GM12878 (cell line): ENCODE results near the gene SLC39A11. TPM values are rescaled to one million over a fixed set of nuclear protein-coding genes. Genes with fewer than 3 reads are reported as not detected.
"Not testable (repeated sequence)": the region's sequence is repeated elsewhere in the genome, so short reads cannot be mapped to it uniquely, and the experiment has no call there.

Source experiments
- ATAC-seq: fragments of 200-7000 bp; cut with Tn5 transposase; 3 replicates; pipeline ENCODE4 v1.9.1; 2020; ENCODE audit warnings: mild to moderate bottlenecking, moderate library complexity
- BruUV-seq: library from RNA; stranded (reverse); fragments of 400-500 nt; replicated peaks from 2 replicates; lab custom pipeline; 2021; lab: Mats Ljungman, UMichigan
- CTCF ChIA-PET: fragments of 300-600 bp; sonication (Branson Sonifier 250); formaldehyde crosslinking; extraction: SDS; loops from one replicate; lab custom pipeline; 2021; ENCODE audit warnings: inconsistent platforms; lab: Yijun Ruan, JAX
- POLR2A ChIA-PET: fragments of 350-600 bp; formaldehyde crosslinking; extraction: SDS; loops from one replicate; lab custom pipeline; 2021; ENCODE audit warnings: inconsistent platforms; lab: Charles Lee
- RAD21 ChIA-PET: fragments of 300-600 bp; sonication (Branson Sonifier 250); formaldehyde crosslinking; loops from one replicate; lab custom pipeline; 2023; ENCODE audit warnings: antibody characterized with exemption; ENCODE audit not compliant: unreplicated experiment; lab: Charles Lee
- SMC1A ChIA-PET: fragments of 300-600 bp; sonication (Branson Sonifier 250); formaldehyde crosslinking; loops from one replicate; lab custom pipeline; 2023; ENCODE audit not compliant: unreplicated experiment, uncharacterized antibody; lab: Charles Lee
- DNase-seq: peaks from one replicate; pipeline ENCODE4 v3.0.0-alpha.2; 2011; ENCODE audit warnings: low read depth, low spot score
- FAIRE-seq: peaks from 3 replicates; lab custom pipeline; 2011; peaks lifted over from hg19 to GRCh38; lab: Jason Lieb, UNC
- H2AFZ ChIP-seq: 2 replicates; pipeline ENCODE4 v1.6.0; 2011; ENCODE audit warnings: low read depth, low read length, control low read depth; ENCODE audit not compliant: control insufficient read depth
- H3K27ac ChIP-seq: 2 replicates; pipeline ENCODE4 v1.5.1; 2011; ENCODE audit warnings: control low read depth; ENCODE audit not compliant: control insufficient read depth, insufficient read depth
- H3K27me3 ChIP-seq, 2 experiments: replicated peaks in 1 of 2; 2 replicates each; pipeline versions ENCODE4 v1.6.0 to v1.6.1; 2011; ENCODE audit warnings: low read length in 1 of 2; ENCODE audit not compliant: control insufficient read depth in 2 of 2, insufficient read depth in 2 of 2
- H3K36me3 ChIP-seq, 2 experiments: 2 replicates each; pipeline ENCODE4 v1.5.1; 2011; ENCODE audit warnings: low read length in 1 of 2; ENCODE audit not compliant: control insufficient read depth in 2 of 2, insufficient read depth in 2 of 2
- H3K4me1 ChIP-seq: 2 replicates; pipeline ENCODE4 v1.6.1; 2011; ENCODE audit warnings: mild to moderate bottlenecking, low read length, moderate library complexity, mixed read lengths; ENCODE audit not compliant: control insufficient read depth, insufficient read depth
- H3K4me2 ChIP-seq: 2 replicates; pipeline ENCODE4 v1.6.0; 2011; ENCODE audit warnings: control low read depth; ENCODE audit not compliant: control insufficient read depth, insufficient read depth
- H3K4me3 ChIP-seq: fragments of 200-600 bp; sonication (generic); 2 replicates; pipeline ENCODE4 v1.5.1; 2016
- H3K79me2 ChIP-seq: 2 replicates; pipeline ENCODE4 v1.6.0; 2011; ENCODE audit warnings: low read length; ENCODE audit not compliant: control insufficient read depth, insufficient read depth
- H3K9ac ChIP-seq: 2 replicates; pipeline ENCODE4 v1.8.0; 2011; ENCODE audit warnings: low read length, control low read depth, mixed read lengths; ENCODE audit not compliant: control insufficient read depth, insufficient read depth
- H3K9me3 ChIP-seq: replicated peaks from 3 replicates; pipeline ENCODE4 v1.5.1; 2011; ENCODE audit warnings: mild to moderate bottlenecking, low read length; ENCODE audit not compliant: control insufficient read depth, insufficient read depth
- H4K20me1 ChIP-seq: 2 replicates; pipeline ENCODE4 v1.6.0; 2011; ENCODE audit not compliant: control insufficient read depth, insufficient read depth
- EZH2 ChIP-seq: IDR thresholded peaks from 2 replicates; pipeline ENCODE4 v1.6.1; 2012; ENCODE audit warnings: low read depth, mild to moderate bottlenecking, control low read depth, inconsistent platforms, low read length, borderline replicate concordance; ENCODE audit not compliant: control insufficient read depth
- WGBS: methylation state at CpG from one replicate; pipeline ENCODE4 v1.1.6; 2016; ENCODE audit warnings: low lambda C conversion rate; ENCODE audit not compliant: insufficient replicate concordance, insufficient coverage; ENCODE audit errors: missing lambda C conversion rate; 5-methylcytosine and 5-hydroxymethylcytosine counted together
- in situ Hi-C: fragments of 300-500 bp; cut with MboI; formaldehyde crosslinking; loops from 9 replicates; pipeline ENCODE4 v1.14.3; 2018; ENCODE audit warnings: mixed read lengths
- intact Hi-C: fragments of 100-400 bp; cut with micrococcal nuclease; formaldehyde crosslinking; loops from one replicate; pipeline ENCODE4 v1.14.2; 2022; ENCODE audit not compliant: unreplicated experiment
- polyA plus RNA-seq, 11 experiments: library from polyadenylated mRNA; depleted of rRNA in 4 of 11; unstranded in 6 of 11; stranded (reverse) in 5 of 11; fragments of >200 nt; fragmentation: Nextera tagmentation in 4 of 11; fragmentation: Illumina TruSeq in 1 of 11; extraction: Ambion mirVana in 4 of 11; extraction: Trizol in 1 of 11; gene quantifications; 1 replicate in 1 of 11; 2 replicates in 10 of 11; pipeline versions ENCODE4 v1.2.1 to v1.2.3, GENCODE V29; 2011 to 2016; ENCODE audit warnings: inconsistent platforms in 2 of 11, missing spikeins in 2 of 11, low read depth in 1 of 11
- total RNA-seq, 4 experiments: library from RNA; depleted of rRNA in 3 of 4; stranded (reverse); fragments of >200 nt in 3 of 4; fragmentation: Illumina TruSeq in 1 of 4; extraction: Trizol in 1 of 4; gene quantifications; 2 replicates each; pipeline versions ENCODE4 v1.2.1 to v1.2.3, GENCODE V29; 2013 to 2021

Gene SLC39A11
- total and polyA plus RNA-seq, 10 of the 15 experiments (the other 5 are each of a cell fraction or from before 2014, with no cell fraction given), result 8.6 to 23.8 (median 14.0) TPM

DNA sequence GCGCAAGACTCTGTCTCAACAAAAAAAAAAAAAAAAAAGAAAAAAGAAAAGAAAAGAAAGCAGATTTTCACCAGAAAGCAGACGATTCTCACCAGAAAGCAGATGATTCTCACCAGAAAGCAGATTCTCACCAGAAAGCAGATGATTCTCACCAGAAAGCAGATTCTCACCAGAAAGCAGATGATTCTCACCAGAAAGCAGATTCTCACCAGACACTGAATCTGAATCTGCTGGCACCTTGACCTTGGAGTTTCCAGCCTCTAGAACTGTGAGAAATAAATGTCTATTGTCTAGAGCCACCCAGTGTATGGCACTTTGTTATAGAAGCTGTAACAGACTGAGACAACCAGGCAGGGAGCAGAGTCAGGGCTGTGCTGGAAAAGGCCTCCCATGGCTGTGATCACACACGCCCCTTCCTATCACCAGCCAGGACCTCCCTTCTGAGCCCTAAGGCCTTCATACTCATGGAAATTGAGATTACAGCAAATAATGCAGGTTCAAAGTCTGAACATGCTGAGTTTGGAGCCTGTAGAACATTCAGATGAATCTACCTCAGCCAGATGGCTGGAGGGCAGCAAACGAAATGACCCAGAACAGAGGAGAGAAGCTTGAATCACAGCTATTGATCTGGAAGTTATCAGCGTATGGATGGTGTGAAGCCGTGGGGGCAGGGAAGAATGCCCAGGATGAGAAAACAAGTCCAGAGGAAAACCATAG lies 309.3 kb downstream of the SLC39A11 start:
- DNase-seq (no peak), ATAC-seq (no peak), FAIRE-seq (no peak)
- Histone ChIP-seq H3K9ac (no peak overlapping the region), H3K9me3 (no peaks in the 10 kb centered on the region), H3K4me3 (no peak overlapping the region), H3K27me3 (no peaks in the 10 kb centered on the region), H4K20me1 (no peaks in the 10 kb centered on the region), H3K27ac (no peak overlapping the region), H3K36me3 (no peaks in the 10 kb centered on the region), H2AFZ (no peak overlapping the region), H3K79me2 (no peaks in the 10 kb centered on the region), H3K4me2 (no peak overlapping the region), H3K4me1 (no peaks in the 10 kb centered on the region)
- in situ Hi-C loops, result no loop called here
- TF ChIP-seq EZH2, result no peak
- POLR2A ChIA-PET, result no interaction called here
- intact Hi-C loops, result no loop called here
- RAD21 ChIA-PET, result no interaction called here
- no TSS peak for BruUV-seq
- SMC1A ChIA-PET, result no interaction called here
- 61% methylated on average over 5 of the region's 6 CpGs for WGBS
- CTCF ChIA-PET, result no interaction called here

DNA sequence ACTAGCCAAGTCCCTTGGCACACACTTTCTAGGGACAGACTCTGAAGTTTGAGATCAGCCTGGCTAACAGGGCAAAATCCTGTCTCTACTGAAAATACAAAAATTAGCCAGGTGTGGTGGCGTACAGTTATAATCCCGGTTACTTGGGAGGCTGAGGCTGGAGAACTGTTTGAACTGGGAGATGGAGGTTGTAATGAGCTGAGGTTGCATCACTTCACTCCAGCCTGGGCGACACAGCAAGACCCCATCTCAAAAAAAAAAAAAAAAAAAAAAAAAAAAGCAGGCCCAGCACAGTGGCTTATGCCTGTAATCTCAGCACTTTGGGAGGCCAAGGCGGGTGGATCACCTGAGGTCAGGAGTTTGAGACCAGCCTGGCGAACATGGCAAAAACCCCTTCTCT lies 310.1 kb downstream of the SLC39A11 start:
- H3K27me3 ChIP-seq, H2AFZ ChIP-seq, SMC1A ChIA-PET, ATAC-seq, H3K4me3 ChIP-seq, H4K20me1 ChIP-seq, H3K4me1 ChIP-seq, BruUV-seq, H3K79me2 ChIP-seq, intact Hi-C loops, in situ Hi-C loops, FAIRE-seq, H3K4me2 ChIP-seq, H3K9me3 ChIP-seq, CTCF ChIA-PET, H3K36me3 ChIP-seq, H3K9ac ChIP-seq, DNase-seq, H3K27ac ChIP-seq, RAD21 ChIA-PET: not testable (repeated sequence)
- WGBS, result 96% methylated on average over 4 of the region's 5 CpGs
- POLR2A ChIA-PET, result interaction anchor here (0.7 kb wide), 1 partner anchor 787 kb away, joined by 13 read pairs; no protein-coding TSS in a partner anchor
